ENCODE results near the gene THOC5.

THOC5 gene

DNA sequence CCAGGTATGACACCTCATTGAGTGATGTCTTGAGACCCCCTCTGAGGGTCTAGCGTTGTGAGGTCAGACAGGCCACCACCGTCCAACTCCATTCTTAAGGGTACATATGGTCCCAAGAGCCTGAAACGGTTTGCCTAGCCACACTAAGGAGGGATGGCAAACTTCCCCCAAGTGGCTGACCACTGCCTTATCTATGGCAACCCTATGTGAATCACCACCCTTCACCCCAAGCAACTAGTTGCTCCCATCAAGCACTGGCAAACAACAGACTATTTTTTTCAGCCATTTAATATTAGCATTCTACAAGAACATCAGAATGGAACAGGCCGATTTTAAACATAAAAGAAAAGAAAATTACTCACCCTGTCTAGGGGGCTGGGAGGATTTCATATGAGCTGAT lies 22.8 kb downstream of the THOC5 start:
- DNase-seq (ENCODE audit: low read depth): no peak
- no peak overlapping the region for H3K4me3 ChIP-seq (ENCODE audit: low read length)
- TF ChIP-seq, protein P1, sequence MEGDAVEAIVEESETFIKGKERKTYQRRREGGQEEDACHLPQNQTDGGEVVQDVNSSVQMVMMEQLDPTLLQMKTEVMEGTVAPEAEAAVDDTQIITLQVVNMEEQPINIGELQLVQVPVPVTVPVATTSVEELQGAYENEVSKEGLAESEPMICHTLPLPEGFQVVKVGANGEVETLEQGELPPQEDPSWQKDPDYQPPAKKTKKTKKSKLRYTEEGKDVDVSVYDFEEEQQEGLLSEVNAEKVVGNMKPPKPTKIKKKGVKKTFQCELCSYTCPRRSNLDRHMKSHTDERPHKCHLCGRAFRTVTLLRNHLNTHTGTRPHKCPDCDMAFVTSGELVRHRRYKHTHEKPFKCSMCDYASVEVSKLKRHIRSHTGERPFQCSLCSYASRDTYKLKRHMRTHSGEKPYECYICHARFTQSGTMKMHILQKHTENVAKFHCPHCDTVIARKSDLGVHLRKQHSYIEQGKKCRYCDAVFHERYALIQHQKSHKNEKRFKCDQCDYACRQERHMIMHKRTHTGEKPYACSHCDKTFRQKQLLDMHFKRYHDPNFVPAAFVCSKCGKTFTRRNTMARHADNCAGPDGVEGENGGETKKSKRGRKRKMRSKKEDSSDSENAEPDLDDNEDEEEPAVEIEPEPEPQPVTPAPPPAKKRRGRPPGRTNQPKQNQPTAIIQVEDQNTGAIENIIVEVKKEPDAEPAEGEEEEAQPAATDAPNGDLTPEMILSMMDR (conservative IDR thresholded peaks at IDR 0.05; ENCODE audit: low read depth, low read length): no peak

DNA sequence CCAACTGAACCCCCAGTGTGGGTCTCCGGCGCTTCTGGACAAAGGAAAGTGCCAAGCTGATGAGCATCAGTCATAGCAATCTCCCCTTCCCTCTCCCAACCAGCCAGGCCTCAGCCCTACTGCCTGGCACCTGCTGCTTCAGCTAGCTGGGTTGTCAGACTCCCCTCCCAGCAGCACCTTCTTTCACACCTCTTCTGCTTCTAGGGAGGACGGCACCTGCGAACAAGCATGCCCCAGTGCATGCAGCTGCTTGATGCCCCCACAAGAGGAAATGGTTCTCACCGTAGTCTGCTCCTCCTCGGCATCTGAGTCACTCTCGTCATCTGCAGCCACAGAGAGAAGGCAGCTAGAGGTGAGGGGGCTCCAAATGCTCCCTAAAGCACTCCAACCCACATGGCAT lies 25.4 kb downstream of the THOC5 start:
- H3K4me3 ChIP-seq (ENCODE audit: low read length): no peak overlapping the region
- TF ChIP-seq, protein P1 (conservative IDR thresholded peaks at IDR 0.05; ENCODE audit: low read depth, low read length): no peak
- DNase-seq (ENCODE audit: low read depth): no peak

DNA sequence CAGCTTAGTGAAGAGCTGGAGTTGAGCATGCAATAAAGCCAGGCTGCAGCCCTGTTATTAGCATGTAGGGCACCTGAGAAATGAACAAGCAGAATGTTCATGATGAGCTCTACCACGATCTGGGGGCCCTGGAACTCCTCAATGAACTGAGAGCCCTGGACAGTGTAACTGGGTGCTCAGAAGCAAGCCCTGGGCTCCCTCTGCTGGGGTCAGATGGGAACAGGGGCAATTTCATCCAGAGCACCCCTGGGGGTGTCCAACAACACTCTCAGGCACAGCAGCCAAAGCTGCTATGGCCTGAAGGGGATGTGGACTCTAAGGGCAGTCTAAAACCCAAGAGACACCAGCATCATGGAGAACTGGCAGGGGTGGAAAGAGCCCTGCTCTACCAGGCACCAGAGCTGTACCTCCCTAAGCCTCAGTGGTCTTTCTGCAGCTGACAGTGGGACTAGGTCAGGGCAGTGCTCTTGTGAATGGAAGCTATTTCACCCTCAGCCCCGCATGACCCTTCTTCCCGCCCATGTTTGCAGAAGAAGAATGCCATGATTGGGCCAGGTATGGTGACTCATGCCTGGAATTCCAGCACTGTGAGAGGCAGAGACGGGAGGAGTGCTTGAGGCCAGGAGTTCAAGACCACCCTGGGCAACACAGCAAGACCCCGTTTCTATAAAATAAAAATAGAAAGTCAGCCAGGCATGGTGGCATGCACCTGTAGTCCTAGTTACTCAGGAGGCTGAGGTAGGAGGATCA lies 28.9 kb downstream of the THOC5 start:
- DNase-seq (ENCODE audit: low read depth): peak; percentile 4
- H3K4me3 ChIP-seq (ENCODE audit: low read length): no peak overlapping the region
- TF ChIP-seq, protein P1 (conservative IDR thresholded peaks at IDR 0.05; ENCODE audit: low read depth, low read length): peak; percentile 51

DNA sequence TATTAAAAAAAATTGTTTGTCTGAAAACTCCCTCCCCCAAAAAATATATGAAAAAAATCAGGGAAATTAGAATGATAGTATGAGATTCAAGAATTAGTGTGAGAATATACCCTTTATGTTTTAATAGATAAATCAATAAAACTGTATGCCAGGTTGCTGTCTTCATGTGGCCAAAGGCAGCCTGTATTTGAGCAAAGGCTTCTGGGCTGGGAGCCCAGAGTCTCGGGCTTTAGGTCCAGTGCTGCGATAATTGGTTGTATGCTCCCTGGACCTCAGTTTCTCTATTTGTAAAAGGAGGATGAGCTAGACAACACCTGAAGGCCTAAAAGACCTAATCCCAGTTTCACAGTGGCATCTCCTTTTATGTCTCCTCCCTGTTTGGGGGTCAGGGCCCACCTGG lies 29.8 kb downstream of the THOC5 start:
- H3K4me3 ChIP-seq (ENCODE audit: low read length): no peak overlapping the region
- TF ChIP-seq, protein P1 (conservative IDR thresholded peaks at IDR 0.05; ENCODE audit: low read depth, low read length): no peak
- DNase-seq (ENCODE audit: low read depth): no peak

DNA sequence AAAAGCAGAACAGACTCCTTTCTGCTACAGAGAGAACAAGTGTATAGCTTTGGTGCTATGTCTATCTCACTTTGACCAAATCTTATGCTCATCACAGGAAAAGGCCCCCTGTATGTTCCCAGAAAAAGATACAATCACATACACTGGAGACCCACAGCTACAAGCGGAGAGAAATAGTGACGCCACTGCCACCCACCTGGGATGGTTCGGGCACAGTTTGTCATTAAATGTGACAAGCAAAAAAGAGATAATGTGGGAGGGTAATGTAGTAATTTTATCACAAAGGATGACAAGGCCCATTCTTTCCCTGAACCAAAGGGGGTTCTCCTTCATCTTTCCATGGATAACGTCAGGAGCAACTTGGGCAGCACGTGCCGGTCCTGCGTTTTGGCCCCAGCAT lies 32.0 kb downstream of the THOC5 start:
- TF ChIP-seq, protein P1 (conservative IDR thresholded peaks at IDR 0.05; ENCODE audit: low read depth, low read length): no peak
- DNase-seq (ENCODE audit: low read depth): no peak
- no peak overlapping the region for H3K4me3 ChIP-seq (ENCODE audit: low read length)

DNA sequence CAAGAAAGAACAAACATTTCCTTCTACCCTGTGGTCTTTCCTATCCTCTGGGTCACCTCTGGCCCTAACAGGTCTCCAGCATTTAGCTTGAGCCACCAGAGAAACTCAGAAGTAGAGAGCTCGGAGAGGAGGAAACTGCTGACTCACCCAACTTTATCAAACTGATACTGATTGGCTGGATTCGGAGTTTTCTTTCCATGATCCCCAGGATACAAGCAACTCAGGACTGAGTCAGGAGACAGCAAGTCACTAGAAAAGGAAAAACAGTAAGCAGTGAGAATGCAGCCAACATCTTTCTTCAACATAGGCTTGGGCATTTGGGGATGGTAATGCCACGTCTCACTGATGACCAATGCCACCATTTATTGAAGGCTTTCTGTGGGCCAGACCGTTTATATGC lies 32.7 kb downstream of the THOC5 start:
- TF ChIP-seq, protein P1 (conservative IDR thresholded peaks at IDR 0.05; ENCODE audit: low read depth, low read length): no peak
- peak; percentile 36 for DNase-seq (ENCODE audit: low read depth)
- no peak overlapping the region for H3K4me3 ChIP-seq (ENCODE audit: low read length)

DNA sequence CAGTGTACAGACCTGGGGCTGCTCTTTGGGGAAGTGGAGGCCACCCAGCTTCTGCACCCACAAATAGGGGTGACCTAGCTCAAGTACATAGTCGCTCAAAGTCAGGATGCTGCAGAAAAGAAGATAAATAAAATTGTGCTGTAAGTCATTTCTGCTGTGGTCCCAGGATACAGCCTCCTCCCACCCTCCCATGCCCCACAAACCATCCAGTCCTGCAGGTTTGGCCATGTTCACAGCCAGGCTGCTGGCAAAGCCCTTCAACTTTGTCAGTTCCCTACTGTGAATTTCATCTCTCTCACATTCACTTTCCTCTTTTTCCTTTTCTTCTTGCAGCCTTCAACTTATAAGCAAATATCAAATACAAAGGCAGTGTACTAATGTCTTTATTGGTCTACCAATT lies 33.6 kb downstream of the THOC5 start:
- no peak overlapping the region for H3K4me3 ChIP-seq (ENCODE audit: low read length)
- DNase-seq (ENCODE audit: low read depth): no peak
- TF ChIP-seq, protein P1 (conservative IDR thresholded peaks at IDR 0.05; ENCODE audit: low read depth, low read length): no peak

All from retinal pigment epithelial cell (primary cell).